HuH-7 (cell line): ENCODE measurements around the gene SH2B3.
"Not testable (repeated sequence)": the region's sequence is repeated elsewhere in the genome, so short reads cannot be mapped to it uniquely, and the experiment has no call there.

Source experiments
- DNase-seq: peaks from one replicate; pipeline ENCODE4 v3.0.0; 2011; ENCODE audit warnings: low spot score

Gene SH2B3

DNA sequence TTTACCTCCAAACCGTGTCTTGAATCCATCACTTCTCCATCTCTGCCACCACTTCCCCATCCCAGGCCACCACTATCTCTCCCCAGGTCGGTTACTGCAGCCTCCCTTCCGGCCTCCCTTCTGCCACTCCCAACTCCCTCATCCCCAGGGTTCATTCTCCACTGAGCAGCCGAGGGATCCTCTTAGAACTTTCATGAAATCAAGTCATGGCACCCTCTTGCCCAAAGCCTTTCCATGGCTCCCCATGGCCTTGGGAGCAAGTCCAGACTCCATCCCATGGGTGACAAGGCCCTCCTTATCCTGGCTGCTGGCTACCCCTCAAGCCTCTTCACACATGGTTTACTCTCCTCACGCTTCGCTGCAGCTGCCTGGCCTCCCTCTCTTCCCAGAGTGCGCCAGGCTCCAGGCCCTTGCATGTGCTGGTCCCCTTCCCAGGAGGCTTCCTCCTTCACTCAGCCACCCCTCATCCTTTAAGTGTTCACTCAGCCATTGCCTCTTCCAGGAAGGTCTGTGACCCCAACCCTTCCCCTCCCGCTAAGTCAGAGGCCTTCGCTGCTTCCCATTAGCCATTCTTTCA, 17.9 kb upstream of the SH2B3 start:
- no peak for DNase-seq

DNA sequence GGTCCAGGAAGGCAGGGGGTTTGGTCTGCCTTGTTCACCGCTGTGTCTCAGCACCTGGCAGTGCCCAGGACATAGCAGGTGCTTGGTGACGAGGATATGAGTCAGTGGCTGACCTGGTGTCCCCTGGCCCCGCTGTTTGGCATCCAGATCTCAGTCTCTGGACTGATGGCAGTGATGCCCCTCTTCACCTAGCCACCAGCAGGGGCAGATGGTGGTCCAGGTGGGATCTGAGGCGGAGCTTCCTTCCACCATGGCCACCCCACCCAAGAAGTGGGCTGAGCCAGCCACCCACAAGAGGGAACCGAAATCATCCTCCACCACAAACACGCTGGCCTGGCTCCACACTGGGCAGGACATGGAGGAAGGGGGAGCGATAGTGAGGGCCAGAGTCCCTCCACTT, 16.1 kb upstream of the SH2B3 start:
- no peak for DNase-seq

DNA sequence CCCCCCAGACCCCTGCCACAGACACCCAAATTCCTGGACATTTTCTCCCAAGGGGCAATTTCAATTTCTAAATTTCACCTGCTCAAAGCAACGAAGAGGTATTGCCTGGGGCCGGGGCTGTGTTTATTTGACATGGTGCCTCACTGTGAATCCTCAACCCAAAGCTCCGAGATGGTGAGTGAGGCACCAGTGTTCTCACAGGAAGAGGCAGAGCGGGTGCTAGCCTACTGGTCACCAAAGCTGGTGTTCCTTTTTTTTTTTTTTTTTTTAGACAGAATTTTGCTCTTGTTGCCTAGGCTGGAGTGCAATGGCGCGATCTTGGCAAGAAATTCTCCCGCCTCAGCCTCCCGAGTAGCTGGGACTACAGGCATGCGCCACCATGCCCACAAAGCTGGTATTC, 14.8 kb upstream of the SH2B3 start:
- DNase-seq: no peak

DNA sequence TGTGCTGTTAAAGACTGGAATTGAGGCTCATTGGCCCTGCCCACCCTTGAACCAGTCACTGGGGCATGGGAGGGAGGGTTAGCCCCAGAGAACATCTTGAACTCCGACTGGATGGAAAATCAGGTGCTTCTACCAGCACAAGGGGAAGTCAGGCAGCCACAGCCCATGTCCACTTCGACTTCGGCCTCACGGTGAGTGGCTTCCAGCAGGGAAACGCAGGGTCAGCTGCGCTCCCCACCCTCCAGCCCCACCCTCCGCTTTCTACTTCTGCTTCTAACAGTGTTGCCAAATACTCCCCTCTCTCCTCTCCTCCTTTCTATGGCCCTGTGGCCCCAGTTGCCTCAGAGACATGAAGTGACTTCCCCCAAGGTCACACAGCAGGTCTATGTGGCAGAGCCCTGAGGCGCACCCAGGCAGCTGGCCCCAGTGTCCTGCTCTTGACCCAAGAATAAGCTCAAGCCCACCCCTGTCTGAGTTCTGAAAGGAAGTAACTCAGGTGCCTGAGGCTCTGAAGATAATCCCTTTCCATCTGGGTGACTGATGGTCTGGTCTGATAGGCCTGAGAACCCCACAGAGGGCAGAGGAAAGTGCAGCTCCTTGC, 11.9 kb upstream of the SH2B3 start:
- DNase-seq: no peak

DNA sequence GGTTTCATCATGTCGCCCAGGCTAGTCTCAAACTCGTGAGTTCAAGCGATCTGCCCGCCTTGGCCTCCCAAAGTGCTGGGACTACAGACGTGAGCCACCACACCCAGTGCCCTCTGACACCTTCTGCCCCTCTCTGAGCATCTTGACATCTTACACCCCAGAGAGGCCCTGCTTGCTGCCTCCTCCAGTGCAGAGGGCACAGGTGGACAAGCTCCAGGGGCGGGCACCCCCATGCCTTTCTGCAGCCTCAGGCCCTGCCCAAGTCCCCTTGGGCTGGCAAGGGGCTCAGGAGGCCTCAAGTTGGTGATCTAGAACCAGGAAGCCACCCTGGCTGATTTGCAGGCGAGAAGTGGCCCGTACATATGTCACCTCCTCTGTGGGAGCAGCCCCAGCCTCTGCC, 11.2 kb upstream of the SH2B3 start:
- no peak for DNase-seq

DNA sequence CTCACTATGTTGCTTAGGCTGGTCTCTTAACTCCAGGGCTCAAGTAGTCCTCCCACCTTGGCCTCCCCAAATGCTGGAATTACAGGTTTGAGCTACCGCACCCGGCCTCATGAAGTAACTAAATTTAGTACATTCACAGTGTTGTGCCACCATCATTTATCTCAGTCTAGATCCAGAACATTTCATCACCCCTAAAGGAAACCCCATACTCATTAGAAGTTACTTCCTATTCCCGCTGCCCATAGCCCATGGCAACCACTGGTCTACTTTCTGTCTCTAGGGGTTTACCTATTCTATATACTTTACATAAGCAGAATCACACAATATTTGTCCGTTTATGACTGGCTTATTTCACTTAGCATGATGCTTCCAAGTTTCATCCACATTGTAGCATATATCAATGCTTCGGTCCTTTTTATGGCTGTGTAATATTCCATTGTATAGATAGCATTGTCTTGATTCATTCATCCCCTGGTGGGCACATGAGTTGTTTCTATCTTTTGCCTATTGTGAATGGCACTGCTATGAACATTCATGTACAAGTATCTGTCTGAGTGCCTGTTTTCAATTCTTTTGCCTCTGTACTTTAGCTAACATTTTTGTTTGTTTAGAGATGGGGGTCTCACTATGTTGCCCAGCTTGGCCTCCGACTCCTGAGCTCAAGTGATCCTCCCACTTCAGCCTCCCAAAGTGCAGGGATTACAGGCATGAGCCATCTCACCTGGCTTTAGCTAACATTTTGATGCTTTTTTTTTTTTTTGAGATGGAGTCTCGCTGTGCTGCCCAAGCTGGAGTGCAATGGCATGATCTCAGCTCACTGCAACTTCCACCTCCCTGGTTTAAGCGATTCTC, 10.2 kb upstream of the SH2B3 start:
- no peak for DNase-seq

DNA sequence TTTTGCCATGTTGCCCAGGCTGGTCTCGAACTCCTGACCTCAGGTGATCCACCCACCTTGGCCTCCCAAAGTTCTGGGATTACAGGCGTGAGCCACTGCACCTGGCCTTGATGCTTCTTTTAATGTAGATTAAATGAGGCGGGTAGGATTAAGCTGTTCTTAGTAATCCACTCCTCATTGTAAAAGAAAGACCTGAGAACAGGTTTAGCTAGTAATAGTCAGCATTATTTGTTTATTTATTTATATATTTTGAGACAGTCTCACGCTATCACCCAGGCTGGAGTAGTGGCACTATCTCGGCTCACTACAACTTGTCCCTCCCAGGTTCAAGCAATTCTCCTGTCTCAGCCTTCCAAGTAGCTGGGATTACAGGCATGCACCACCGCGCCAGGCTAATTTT, 9.5 kb upstream of the SH2B3 start:
- not testable (repeated sequence) for DNase-seq

DNA sequence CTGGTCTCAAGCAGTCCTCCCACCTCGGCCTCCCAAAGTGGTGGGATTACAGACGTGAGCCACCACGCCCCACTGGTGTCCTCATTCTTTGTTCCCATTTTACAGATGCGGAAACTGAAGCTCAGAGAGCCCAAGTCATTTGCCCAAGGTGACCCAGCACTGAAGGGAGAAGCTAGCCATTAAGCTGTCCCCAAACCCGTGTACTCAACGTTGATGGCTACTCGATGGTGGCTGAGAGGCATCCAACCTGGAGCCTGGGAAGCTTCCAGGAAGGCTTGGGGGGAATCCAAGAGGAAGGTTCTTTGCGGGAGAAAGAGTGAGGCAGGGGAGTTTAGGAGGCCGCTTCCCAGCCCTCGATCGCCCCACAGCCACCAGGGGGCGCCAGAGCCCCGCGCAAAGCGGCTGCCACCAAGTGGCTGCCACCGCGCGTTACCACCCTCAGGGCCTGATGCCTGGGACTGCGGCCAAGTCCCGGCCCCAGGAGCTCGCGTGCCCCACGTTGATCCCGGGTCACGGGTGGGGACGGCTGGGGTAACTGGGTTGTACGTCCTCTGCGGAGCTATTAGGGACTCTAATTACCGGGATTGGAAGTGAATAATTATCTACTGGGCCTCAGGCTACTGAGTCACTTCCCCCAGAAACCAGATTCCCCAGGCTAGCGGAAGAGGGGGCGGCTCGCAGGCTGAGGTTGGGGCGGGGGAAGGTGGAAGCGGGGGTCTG, 8.8 kb upstream of the SH2B3 start:
- peak; percentile 91 for DNase-seq

DNA sequence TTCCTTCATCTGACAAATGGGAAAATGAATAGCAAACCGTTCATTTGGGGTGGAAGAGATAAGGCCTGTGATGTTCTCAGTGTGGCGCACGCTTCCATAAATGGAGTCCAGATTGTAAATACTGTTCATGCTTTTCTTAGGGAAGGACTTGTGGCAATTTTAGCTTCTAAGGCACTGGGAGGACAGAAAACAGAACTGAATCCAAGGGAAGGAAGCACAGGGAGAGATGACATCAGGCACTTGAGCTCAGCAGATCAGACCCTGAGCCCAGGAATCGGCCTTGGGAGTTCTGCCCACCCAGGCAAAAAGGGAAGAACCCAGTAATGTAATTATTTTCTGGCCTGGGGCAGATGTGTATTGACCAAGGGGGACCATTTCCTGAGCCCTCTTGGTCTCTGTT, 7.2 kb upstream of the SH2B3 start:
- no peak for DNase-seq

DNA sequence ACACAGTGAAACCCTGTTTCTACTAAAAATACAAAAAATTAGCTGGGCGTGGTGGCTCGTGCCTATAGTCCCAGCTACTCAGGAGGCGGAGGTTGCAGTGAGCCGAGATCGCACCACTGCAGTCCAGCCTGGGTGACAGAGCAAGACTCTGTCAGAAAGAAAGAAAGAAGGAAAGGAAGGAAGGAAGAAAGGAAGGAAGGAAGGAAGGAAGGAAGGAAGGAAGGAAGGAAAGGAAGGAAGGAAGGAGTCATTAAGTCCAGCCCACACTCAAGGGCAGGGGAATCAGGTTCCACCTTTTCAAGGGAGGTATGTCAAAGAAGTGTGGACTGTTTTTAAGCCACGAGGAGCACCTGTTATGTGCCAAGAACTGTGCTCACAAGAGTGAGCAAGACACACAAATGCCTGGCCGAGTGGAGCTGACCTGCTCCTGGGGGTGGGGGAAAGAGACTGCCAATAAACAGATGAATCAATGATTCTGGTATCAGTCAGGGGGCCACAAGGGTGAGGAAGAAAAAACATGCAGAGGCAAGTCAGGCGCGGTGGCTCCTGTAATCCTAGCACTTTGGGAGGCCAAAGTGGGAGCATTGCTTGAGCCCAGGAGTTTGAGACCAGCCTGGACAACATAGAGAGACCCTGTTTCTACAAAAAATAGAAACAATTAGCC, 5.8 kb upstream of the SH2B3 start:
- not testable (repeated sequence) for DNase-seq

DNA sequence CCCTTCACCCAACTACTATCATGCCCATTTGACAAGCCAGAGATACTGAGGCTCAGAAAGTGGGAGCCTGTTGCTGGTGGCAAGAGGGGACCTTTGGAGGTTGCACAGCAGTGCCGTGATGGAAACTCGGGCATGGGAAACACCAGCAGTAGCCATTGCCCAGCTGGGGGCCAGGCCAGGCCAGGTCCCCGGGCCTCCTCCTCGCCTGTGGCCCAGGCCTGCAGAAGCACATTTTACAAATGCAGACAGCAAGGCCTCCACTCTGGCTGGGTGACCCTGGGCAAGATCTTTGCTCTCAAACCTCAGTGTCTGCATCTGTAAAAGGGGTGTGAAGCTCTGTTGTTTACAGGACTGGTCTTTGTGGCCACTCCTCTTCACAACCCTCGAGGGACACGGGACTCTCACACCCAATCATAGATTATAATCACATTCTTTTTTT, 4.5 kb upstream of the SH2B3 start:
- DNase-seq: no peak

DNA sequence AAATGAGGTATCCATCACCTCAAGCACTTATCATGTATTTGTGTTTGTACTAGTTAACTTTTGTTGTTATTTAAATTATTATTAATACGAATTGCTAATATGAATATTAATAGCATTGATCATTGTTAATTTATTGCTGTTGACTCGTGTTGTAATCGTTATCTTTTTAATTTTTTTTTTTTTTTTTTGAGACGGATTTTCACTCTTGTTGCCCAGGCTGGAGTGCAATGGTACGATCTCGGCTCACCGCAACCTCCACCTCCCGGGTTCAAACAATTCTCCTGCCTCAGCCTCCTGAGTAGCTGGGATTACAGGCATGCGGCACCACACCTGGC, 3.3 kb upstream of the SH2B3 start:
- not testable (repeated sequence) for DNase-seq

DNA sequence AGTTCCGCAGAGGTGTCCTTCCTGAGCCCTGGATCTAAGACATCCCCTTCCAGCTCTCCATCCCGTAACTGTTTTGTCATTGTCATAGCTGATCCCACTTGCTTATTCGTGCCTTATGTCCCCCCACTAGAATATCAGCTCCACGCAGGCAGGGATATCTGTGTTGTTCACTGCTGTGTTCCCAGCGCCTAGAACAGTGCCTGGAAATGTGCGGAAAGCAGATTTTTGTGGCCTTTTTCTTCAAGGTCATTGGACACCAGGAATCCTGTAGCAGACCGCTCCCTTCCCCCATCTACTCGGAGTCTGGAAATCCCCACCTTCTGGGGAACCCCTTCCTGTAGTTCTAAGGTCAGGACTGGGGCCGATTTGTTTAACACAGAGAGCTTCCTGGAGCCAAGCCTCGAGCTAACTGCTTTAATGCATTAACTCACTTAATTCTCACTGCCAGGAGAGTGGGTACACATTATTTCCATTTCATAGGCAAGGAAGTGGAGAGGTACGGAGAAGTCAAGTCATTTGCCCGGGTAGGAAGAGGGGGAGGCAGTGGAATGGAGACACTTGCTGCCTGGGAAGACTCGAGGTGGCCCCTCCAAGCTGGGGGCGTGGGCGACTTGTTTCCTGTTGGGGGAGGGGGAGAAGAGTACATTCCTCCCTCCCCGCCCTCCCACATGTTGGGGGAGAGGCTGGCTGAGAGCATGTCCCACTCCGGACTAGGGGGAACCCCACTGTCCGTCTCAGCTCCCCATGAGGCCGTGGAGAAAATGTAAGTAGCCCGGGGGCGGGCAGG, 1.2 kb upstream of the SH2B3 start:
- DNase-seq: no peak

DNA sequence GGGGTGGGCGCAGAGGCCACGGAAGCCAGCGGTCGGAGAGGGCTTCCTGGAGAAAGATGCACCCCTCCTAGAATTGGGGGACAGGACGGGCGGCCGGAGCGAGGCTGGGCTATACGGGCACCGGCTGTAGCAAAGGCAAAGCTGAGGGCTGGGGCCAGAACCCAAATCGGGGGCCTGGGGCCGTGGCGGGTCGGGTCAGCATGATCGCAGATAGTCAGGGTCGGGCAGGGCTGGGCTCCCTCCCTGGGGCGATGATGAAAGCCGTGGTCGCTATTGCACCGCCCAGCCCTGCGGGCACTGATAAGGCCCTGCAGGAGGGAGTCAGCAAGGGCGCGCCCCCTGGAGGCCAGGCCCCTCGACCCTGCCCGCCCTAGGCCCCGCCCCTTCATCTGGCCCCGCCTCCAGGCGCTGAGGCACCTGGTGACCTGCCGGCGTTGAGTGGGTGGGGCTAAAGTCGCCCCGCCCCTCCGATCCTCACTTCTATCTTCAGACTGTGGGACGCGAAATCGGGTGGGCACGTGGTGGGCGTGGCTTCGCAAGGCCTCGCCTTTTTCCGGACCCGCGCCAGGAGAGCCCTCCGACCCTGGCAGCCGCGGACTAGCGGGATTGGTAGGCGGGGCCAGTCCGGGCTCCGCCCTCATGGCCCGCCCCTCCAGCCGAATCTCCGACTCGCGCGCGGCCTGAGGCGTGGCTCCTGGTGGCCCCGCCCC, 419 bp upstream of the SH2B3 start:
- peak; percentile 99 for DNase-seq

DNA sequence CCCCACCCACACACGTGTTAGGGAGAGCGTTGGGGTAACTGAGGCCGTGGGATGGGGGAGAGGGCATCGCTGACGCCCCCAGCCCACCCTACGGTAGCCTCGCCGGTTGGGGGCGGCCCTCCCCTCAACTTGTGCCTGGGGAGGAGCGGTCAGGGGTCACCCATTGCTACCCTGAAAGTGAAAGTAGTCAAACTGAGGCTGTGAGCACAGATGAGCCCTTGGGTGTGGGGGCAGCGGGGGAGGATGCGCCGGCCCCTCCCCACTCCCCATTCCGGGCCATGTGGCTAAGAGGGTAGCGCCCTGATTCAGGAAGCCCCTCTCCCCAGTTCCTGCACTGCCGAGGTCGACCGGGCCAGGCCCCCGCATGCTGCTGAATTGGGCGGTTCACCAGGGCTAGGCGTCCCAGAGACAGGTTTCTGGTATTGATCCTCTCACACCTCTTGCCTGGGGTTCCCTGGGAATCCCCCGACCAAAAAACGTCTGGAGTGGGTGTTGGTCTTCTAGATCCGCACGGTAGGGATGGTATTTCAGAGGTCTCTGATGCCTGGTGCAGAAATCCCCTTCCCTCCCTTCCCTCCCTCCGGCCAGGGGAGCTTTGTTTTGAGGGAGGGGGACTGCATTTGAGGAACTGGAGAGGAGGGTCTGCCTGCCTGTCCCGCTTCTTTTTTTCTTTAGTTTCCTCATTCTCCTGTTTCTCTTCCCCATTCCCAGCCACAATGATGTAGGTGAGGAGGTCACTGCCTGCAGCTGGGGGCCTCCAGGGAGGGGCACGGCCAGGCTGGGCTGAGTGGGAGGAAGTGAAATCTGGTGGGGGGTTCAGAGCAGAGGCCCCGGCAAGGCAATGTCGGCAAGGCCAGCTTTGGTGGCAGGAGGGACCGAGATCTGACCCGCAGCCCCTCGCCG, 1.0 kb downstream of the SH2B3 start:
- no peak for DNase-seq

DNA sequence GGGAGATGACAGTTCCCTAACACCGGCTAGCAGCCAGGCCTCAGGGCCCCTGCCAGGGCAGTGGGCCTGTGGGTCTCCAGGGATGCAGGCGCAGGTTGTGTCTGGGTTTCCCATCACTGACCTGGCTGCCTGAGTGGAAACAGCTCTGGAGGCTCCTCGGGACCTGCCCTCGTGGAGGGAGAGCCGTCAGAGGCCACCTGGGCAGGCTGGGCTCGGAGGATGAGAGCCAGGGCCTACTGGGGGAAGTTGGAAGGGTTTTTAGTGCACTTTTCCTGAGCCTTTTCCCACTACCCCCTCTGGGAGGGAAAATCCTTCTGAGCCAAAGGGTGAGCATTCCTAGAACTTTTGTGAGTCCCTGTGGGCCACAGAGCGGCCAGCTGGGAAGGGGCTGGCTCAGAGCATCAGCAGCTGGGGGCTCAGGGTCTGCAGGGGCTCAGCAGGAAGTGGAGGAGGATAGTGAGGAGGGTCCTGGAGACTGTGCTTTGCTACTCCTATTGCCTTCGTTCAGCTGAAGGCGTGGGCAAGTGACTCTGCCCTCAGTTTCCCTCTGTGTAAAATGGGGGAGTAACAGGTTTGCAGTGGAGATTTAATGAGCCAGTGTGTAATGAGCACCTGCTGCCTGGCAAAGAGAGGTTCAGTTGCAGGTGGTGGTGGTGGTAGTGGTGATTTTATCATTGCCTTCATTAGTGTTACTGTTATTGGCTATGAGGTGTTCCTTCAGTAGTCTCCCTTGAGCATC, 1.8 kb downstream of the SH2B3 start:
- no peak for DNase-seq

DNA sequence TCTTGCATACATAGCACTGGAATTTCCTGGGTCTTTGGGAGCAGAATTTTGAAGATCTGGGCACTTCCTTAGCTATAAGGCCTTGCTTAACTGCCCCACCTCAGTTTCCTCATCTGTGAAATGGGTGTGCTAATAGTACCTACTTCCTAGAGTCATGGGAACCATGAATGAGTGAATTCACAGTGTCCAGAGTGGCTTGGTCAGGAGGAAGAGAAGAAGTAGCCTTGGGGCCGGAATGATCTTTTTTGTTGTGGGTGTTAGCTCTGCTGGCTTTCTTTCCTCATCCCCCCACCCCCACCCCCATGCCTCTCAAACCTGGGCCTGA, 2.4 kb downstream of the SH2B3 start:
- no peak for DNase-seq

DNA sequence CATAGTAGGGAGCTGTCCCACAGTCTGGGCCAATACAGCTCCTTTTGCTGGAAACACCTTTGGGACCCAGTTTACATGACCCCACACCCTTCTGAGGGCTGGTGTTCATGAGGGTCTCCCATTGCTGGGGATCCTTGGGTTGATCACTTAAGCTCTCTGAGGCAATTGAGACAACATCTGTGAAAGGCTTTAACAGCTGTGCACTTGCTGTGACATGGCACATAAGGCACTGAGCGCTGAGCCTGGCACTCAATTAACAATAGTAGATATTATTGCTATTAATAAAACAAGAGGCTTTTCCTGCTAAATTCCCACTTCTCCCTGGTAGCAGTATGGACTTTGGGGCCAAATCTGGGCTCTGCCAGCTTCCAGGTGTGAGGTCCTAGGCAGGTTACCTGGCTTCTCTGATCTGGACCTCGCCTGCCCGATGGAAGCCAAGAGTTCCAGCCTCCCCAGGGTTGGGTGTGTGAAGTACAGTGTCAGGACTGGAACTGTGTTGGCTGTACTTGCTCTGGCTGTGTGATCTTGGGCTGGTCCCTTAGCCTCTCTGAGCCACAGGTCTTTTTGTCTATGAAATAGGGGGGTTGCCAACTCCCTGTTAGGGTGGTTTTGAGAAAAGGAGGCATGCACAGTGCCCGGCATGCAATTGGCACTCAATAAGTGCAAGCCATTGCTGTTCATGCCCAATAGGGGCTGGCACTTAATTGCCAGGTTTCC, 3.1 kb downstream of the SH2B3 start:
- DNase-seq: no peak

DNA sequence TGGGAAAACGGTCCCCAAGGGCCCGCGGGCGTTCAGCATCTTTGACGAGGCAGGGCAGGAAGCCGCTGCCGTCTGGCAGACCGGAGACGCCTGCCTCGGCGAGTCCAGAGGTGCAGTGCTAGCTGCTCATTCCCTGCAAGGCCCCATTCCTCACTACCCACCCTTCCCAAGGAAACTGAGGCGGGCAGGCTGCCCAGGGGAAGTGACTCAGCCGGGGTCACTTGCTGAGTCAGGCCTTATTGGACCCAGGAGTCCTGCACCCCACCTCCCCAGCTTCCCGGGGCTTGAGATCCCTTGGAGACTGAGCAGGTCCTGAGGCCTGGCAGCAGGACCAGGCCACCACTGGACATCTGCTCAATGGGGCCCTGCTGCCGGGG, 3.7 kb downstream of the SH2B3 start:
- DNase-seq: no peak
